ENCODE data around the gene FAM210A. TPM values are rescaled to one million over a fixed set of nuclear protein-coding genes. Genes with fewer than 3 reads are reported as not detected.
A peak's percentile ranks its signal among the peaks of the same experiment; 100 is the strongest.

FAM210A gene, protein sequence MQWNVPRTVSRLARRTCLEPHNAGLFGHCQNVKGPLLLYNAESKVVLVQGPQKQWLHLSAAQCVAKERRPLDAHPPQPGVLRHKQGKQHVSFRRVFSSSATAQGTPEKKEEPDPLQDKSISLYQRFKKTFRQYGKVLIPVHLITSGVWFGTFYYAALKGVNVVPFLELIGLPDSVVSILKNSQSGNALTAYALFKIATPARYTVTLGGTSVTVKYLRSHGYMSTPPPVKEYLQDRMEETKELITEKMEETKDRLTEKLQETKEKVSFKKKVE
- 13.1 TPM for total RNA-seq
- long read RNA-seq, full-length matches to known transcripts = 11 of 14 reads
- long read RNA-seq, partial matches to known transcripts = 0 of 14 reads
- long read RNA-seq, other reads (novel, unspliced or antisense) = 3 of 14 reads

GRCh38 chr18:13726232-13726971 is at the start of gene FAM210A, which contains the start of gene RNMT:
Gene FAM210A, minus strand, starts transcription at chr18:13726558. Its CDS starts 44,481 bp downstream, at chr18:13682077.
Gene RNMT, plus strand, starts transcription at chr18:13726673. Its CDS starts 4,845 bp downstream, at chr18:13731518.
- no peaks in the 10 kb centered on the region for H3K9me3 ChIP-seq
- H3K36me3 ChIP-seq = peaks cover 2% of the 10 kb centered on the region
- intact Hi-C loops (cut with DNase I) = no loop called here
- ATAC-seq (peak; percentile 98), DNase-seq (peak; percentile 98)
- peak within 1 kb of the TSS; percentile 99 for H3K4me3 ChIP-seq
- H3K27me3 ChIP-seq = no peaks in the 10 kb centered on the region
- peak within 1 kb of the TSS; percentile 96 for H3K27ac ChIP-seq
- peaks cover 25% of the 10 kb centered on the region for H3K4me1 ChIP-seq
- TF ChIP-seq CTCF (IDR thresholded peaks at IDR 0.05) = peak; percentile 7

- intact Hi-C loops (cut with DNase I) = no loop called here
Observed at GRCh38 chr18:13775058-13775457, 48.7 kb upstream of the FAM210A start.

GRCh38 chr18:13762690-13763439 is 36.5 kb upstream of the FAM210A start:
- peaks cover 34% of the 10 kb centered on the region for H3K36me3 ChIP-seq
- peak; percentile 88 for ATAC-seq
- no peak overlapping the region for H3K4me3 ChIP-seq
- H3K27ac ChIP-seq = no peak overlapping the region
- H3K9me3 ChIP-seq = no peaks in the 10 kb centered on the region
- TF ChIP-seq CTCF (IDR thresholded peaks at IDR 0.05) = no peak
- no peaks in the 10 kb centered on the region for H3K4me1 ChIP-seq
- no peak for DNase-seq
- intact Hi-C loops (cut with DNase I) = no loop called here
- H3K27me3 ChIP-seq = no peaks in the 10 kb centered on the region

More at GRCh38 chr18:13775058-13775457, 48.7 kb upstream of the FAM210A start:
- no peak for DNase-seq
- no peaks in the 10 kb centered on the region for H3K4me1 ChIP-seq
- H3K4me3 ChIP-seq = no peak overlapping the region
- no peaks in the 10 kb centered on the region for H3K36me3 ChIP-seq
- peaks cover 9% of the 10 kb centered on the region for H3K9me3 ChIP-seq
- no peak for ATAC-seq
- TF ChIP-seq CTCF (IDR thresholded peaks at IDR 0.05) = no peak
- H3K27ac ChIP-seq = no peak overlapping the region
- no peaks in the 10 kb centered on the region for H3K27me3 ChIP-seq

DNA sequence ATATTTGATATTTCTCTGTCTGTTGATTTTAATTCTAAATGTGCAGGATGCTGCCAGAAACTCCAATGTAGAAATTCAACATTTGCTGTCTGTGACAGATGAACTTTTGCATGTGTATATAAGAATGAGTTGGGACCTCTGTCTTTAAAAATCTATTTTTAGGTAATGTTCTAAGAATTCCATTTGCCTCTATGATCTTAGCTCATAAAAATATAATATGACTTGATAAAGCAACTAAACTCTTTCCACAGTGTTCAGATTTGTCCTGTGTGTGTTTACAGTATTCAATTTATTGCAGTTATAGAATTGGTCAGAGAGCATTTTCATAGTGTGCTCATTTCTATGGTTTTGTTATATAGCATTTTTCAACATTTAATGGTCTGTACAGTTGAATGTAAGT is 33.7 kb upstream of the FAM210A start:
- Histone ChIP-seq H3K9me3 (no peaks in the 10 kb centered on the region), H3K4me1 (no peaks in the 10 kb centered on the region), H3K27ac (no peak overlapping the region), H3K4me3 (no peak overlapping the region), H3K27me3 (no peaks in the 10 kb centered on the region), H3K36me3 (peaks cover 61% of the 10 kb centered on the region)
- no peak for DNase-seq
- intact Hi-C loops (cut with DNase I) = no loop called here
- no peak for TF ChIP-seq CTCF (IDR thresholded peaks at IDR 0.05)
- ATAC-seq = no peak

GRCh38 chr18:13758622-13759021 is 32.3 kb upstream of the FAM210A start:
- intact Hi-C loops (cut with DNase I) = no loop called here
- Histone ChIP-seq H3K4me1 (no peaks in the 10 kb centered on the region), H3K36me3 (peaks cover 74% of the 10 kb centered on the region), H3K4me3 (no peak overlapping the region), H3K9me3 (no peaks in the 10 kb centered on the region), H3K27me3 (no peaks in the 10 kb centered on the region), H3K27ac (no peak overlapping the region)
- ATAC-seq = no peak
- no peak for TF ChIP-seq CTCF (IDR thresholded peaks at IDR 0.05)
- no peak for DNase-seq
